PC-9 (cell line): ENCODE results near the gene TTLL8. TPM values are rescaled to one million over a fixed set of nuclear protein-coding genes. Genes with fewer than 3 reads are reported as not detected.

Experiments used
- BruUV-seq: library from RNA; stranded (reverse); fragments of 400-500 nt; replicated peaks from 2 replicates; lab custom pipeline; 2021; lab: Mats Ljungman, UMichigan
- CTCF ChIA-PET: fragments of 300-600 bp; sonication (Branson Sonifier 250); formaldehyde crosslinking; loops from one replicate; lab custom pipeline; 2022; ENCODE audit warnings: antibody characterized with exemption; lab: Charles Lee
- POLR2A ChIA-PET: fragments of 300-600 bp; sonication (Branson Sonifier 250); formaldehyde crosslinking; loops from one replicate; lab custom pipeline; 2022; ENCODE audit warnings: antibody characterized with exemption; ENCODE audit not compliant: unreplicated experiment; lab: Charles Lee
- DNase-seq, 2 experiments: peaks; one replicate each; pipeline versions ENCODE4 v3.0.0 to v3.0.0-alpha.2; 2015 to 2022; ENCODE audit warnings: mixed read lengths in 1 of 2
- H2AFZ ChIP-seq: fragments of 200-600 bp; sonication (generic); 2 replicates; pipeline ENCODE4 v1.8.1; 2017; ENCODE audit warnings: antibody characterized with exemption
- H3F3A ChIP-seq: fragments of 200-600 bp; sonication (generic); 2 replicates; pipeline ENCODE4 v1.8.1; 2017; ENCODE audit warnings: antibody characterized with exemption, mild to moderate bottlenecking, low read depth; ENCODE audit not compliant: insufficient read depth
- H3K27ac ChIP-seq: fragments of 200-600 bp; sonication (generic); 2 replicates; pipeline ENCODE4 v1.6.1; 2016; ENCODE audit warnings: mixed run types
- H3K27me3 ChIP-seq: fragments of 200-600 bp; sonication (generic); 2 replicates; pipeline ENCODE4 v1.6.1; 2016; ENCODE audit warnings: low read depth, mixed run types; ENCODE audit not compliant: insufficient read depth
- H3K36me3 ChIP-seq: fragments of 200-600 bp; sonication (generic); 2 replicates; pipeline ENCODE4 v1.6.1; 2016; ENCODE audit warnings: low read depth, mixed run types
- H3K4me1 ChIP-seq: fragments of 200-600 bp; sonication (generic); replicated peaks from 2 replicates; pipeline ENCODE4 v1.6.1; 2016; ENCODE audit warnings: mixed run types; ENCODE audit not compliant: insufficient read depth
- H3K4me2 ChIP-seq: fragments of 200-600 bp; sonication (generic); 2 replicates; pipeline ENCODE4 v1.6.1; 2017; ENCODE audit warnings: mixed run types
- H3K4me3 ChIP-seq: fragments of 200-600 bp; sonication (generic); 2 replicates; pipeline ENCODE4 v1.6.1; 2016; ENCODE audit warnings: mixed run types
- H3K79me2 ChIP-seq: fragments of 200-600 bp; sonication (generic); 2 replicates; pipeline ENCODE4 v1.6.1; 2017; ENCODE audit warnings: low read depth, mixed run types
- H3K9me2 ChIP-seq: fragments of 200-600 bp; sonication (generic); 2 replicates; pipeline ENCODE4 v1.8.1; 2017; ENCODE audit warnings: mild to moderate bottlenecking; ENCODE audit not compliant: insufficient read depth
- H3K9me3 ChIP-seq: fragments of 200-600 bp; sonication (generic); 2 replicates; pipeline ENCODE4 v1.8.1; 2016; ENCODE audit warnings: low read depth; ENCODE audit not compliant: insufficient read depth
- H4K20me1 ChIP-seq: fragments of 200-600 bp; sonication (generic); 2 replicates; pipeline ENCODE4 v1.8.1; 2017; ENCODE audit not compliant: insufficient read depth
- CTCF ChIP-seq: fragments of 200-600 bp; sonication (generic); conservative IDR thresholded peaks from 2 replicates; pipeline ENCODE4 v1.6.1; 2017; ENCODE audit warnings: mixed run types, antibody characterized with exemption, mild to moderate bottlenecking, moderate library complexity
- EZH2 ChIP-seq: fragments of 200-600 bp; sonication (generic); IDR thresholded peaks from 2 replicates; pipeline ENCODE4 v1.8.0; 2017; ENCODE audit warnings: antibody characterized with exemption, low read depth
- intact Hi-C: fragments of 100-400 bp; cut with micrococcal nuclease; formaldehyde crosslinking; loops from one replicate; pipeline ENCODE4 v1.10.0; 2022; ENCODE audit not compliant: unreplicated experiment
- total RNA-seq: library from RNA; stranded (reverse); gene quantifications from 2 replicates; pipeline ENCODE4 v1.2.3, GENCODE V29; 2021

The TTLL8 gene
- total RNA-seq, 1 experiment from 2014 or later, result not detected

- intact Hi-C loops, result no loop called here
- Histone ChIP-seq H3K36me3 (no peaks in the 10 kb centered on the region), H3K9me2 (no peaks in the 10 kb centered on the region), H3K4me2 (no peak overlapping the region), H2AFZ (no peak overlapping the region), H3K79me2 (no peaks in the 10 kb centered on the region), H3K9me3 (no peaks in the 10 kb centered on the region), H3K4me3 (no peak overlapping the region), H3F3A (no peaks in the 10 kb centered on the region), H3K27ac (no peak overlapping the region), H4K20me1 (no peaks in the 10 kb centered on the region), H3K27me3 (peaks cover 59% of the 10 kb centered on the region), H3K4me1 (no peaks in the 10 kb centered on the region)
- TF ChIP-seq EZH2 (no peak), CTCF (no peak)
- CTCF ChIA-PET, result no interaction called here
- POLR2A ChIA-PET, result no interaction called here
- no TSS peak for BruUV-seq
- DNase-seq, result no peak
Measured at GRCh38 chr22:50090412-50090714, 32.3 kb upstream of the TTLL8 start.

- TF ChIP-seq EZH2, result no peak
- no peak for TF ChIP-seq CTCF
- H2AFZ ChIP-seq, result no peak within 1 kb of the TSS
Measured at GRCh38 chr22:50089682-50090411, 31.7 kb upstream of the TTLL8 start, which contains the start of gene MOV10L1. Gene MOV10L1 (plus strand): TSS chr22:50090006. CDS start chr22:50090089, 83 bp downstream.

GRCh38 chr22:50089231-50089630 lies 31.1 kb upstream of the TTLL8 start:
- Histone ChIP-seq H4K20me1 (no peaks in the 10 kb centered on the region), H3K9me3 (no peaks in the 10 kb centered on the region), H3K4me2 (no peak overlapping the region), H2AFZ (no peak overlapping the region), H3K4me1 (no peaks in the 10 kb centered on the region), H3K36me3 (no peaks in the 10 kb centered on the region), H3K4me3 (no peak overlapping the region), H3K27me3 (peaks cover 51% of the 10 kb centered on the region), H3K79me2 (no peaks in the 10 kb centered on the region), H3F3A (no peaks in the 10 kb centered on the region), H3K27ac (no peak overlapping the region), H3K9me2 (no peaks in the 10 kb centered on the region)
- CTCF ChIA-PET, result no interaction called here
- POLR2A ChIA-PET, result no interaction called here
- TF ChIP-seq CTCF (no peak), EZH2 (no peak)
- no peak for DNase-seq
- intact Hi-C loops, result no loop called here
- no TSS peak for BruUV-seq

More at GRCh38 chr22:50089682-50090411, 31.7 kb upstream of the TTLL8 start, which contains the start of gene MOV10L1:
- Histone ChIP-seq H3K79me2 (no peaks in the 10 kb centered on the region), H3K4me3 (no peak within 1 kb of the TSS), H3K4me2 (no peak within 1 kb of the TSS), H4K20me1 (no peaks in the 10 kb centered on the region), H3K9me2 (no peaks in the 10 kb centered on the region), H3K9me3 (no peaks in the 10 kb centered on the region), H3K27ac (no peak within 1 kb of the TSS), H3K36me3 (no peaks in the 10 kb centered on the region), H3K4me1 (no peaks in the 10 kb centered on the region), H3F3A (no peaks in the 10 kb centered on the region), H3K27me3 (peaks cover 54% of the 10 kb centered on the region)
- intact Hi-C loops, result no loop called here
- POLR2A ChIA-PET, result no interaction called here
- CTCF ChIA-PET, result no interaction called here
- no TSS peak for BruUV-seq
- no peak for DNase-seq
